Gastroesophageal sphincter (tissue), 3 donors: ENCODE data around the gene MYO1D.

Experiments
- POLR2A ChIP-seq, 2 donors: fragments of 450-650 bp; IDR thresholded peaks; one replicate each; pipeline ENCODE4 v1.6.1; 2017; ENCODE audit warnings: antibody characterized with exemption in 2 of 2, mild to moderate bottlenecking in 2 of 2, moderate library complexity in 1 of 2
- POLR2AphosphoS5 ChIP-seq: sonication (generic); formaldehyde crosslinking; IDR thresholded peaks from one replicate; pipeline ENCODE4 v1.6.1; 2017; ENCODE audit warnings: antibody characterized with exemption
- TF ChIP-seq, protein P1 (sequence below), 4 experiments: fragments of 200-600 bp in 2 of 4; fragments of 450-650 bp in 2 of 4; sonication (generic) in 1 of 4; IDR thresholded peaks; one replicate each; pipeline ENCODE4 v1.5.1; 2017 to 2019; ENCODE audit warnings: antibody characterized with exemption in 4 of 4, mild to moderate bottlenecking in 2 of 4, moderate library complexity in 2 of 4

DNA sequence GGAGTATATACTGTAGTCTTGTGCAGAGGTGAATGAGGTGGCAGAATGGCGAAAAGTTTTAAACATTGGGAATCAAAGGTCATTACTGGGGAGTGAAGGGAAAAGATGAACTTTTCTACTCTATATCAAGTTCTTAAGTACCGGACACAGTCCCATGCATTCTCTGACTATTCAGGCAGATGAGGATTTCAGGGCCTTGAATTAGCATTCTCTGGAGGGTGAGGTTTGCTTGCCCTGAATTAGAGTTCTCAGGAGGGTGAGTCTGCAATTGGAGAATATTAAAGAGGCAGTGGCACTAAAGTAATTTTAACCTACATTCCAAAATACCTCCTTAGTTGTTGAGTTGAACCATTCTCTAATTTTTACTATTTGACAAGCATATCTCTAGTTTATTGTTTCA is 423.6 kb downstream of the MYO1D start:
- TF ChIP-seq, protein P1, sequence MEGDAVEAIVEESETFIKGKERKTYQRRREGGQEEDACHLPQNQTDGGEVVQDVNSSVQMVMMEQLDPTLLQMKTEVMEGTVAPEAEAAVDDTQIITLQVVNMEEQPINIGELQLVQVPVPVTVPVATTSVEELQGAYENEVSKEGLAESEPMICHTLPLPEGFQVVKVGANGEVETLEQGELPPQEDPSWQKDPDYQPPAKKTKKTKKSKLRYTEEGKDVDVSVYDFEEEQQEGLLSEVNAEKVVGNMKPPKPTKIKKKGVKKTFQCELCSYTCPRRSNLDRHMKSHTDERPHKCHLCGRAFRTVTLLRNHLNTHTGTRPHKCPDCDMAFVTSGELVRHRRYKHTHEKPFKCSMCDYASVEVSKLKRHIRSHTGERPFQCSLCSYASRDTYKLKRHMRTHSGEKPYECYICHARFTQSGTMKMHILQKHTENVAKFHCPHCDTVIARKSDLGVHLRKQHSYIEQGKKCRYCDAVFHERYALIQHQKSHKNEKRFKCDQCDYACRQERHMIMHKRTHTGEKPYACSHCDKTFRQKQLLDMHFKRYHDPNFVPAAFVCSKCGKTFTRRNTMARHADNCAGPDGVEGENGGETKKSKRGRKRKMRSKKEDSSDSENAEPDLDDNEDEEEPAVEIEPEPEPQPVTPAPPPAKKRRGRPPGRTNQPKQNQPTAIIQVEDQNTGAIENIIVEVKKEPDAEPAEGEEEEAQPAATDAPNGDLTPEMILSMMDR (IDR thresholded peaks at IDR 0.05), result no peak
- no peak for TF ChIP-seq POLR2A (IDR thresholded peaks at IDR 0.05)
- no peak for TF ChIP-seq POLR2AphosphoS5
